NCI-H1092 treated with DMSO at 0.1 percent for 48 hours (cell line): ENCODE measurements around the gene FADS2.

Experiments used
- DNase-seq: peaks from one replicate; lab custom pipeline; 2025; lab: John Stamatoyannopoulos, UW

The FADS2 gene

GRCh38 chr11:61795876-61796526 lies 32.1 kb upstream of the FADS2 start:
- no peak for DNase-seq

DNA sequence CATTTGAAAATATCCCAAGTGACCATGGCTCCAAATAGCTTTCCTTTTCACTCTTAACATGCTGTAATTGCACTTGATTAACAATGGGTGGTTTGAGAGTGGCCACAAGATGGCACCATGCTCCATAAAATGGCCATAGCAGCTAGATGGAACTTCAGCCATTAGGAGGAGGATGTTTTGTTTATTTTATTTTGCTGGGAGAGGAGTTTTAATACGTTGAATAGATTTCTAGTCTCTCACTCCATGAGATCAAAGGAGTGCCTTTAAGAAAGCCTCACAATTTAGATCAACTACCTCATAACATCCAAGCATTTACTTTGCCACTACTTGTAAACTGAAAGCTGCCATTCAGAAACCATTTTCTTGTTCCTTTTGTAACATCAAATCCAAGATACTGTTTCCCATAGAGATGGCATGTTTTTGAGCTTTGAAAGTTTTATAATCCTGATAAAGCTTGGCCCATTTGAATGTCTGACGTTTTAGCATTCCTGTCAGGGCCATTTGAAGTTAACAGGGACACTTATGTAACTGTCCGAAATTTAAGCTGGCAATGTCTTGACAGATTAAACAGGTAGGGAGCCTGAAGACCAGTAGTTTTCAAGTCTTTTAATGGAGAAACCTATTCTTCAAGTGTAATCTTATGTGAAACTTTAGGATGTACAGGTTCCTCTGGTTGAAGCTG lies 30.7 kb upstream of the FADS2 start:
- DNase-seq, result peak; percentile 68

GRCh38 chr11:61799665-61800284 lies 28.3 kb upstream of the FADS2 start:
- no peak for DNase-seq

DNA sequence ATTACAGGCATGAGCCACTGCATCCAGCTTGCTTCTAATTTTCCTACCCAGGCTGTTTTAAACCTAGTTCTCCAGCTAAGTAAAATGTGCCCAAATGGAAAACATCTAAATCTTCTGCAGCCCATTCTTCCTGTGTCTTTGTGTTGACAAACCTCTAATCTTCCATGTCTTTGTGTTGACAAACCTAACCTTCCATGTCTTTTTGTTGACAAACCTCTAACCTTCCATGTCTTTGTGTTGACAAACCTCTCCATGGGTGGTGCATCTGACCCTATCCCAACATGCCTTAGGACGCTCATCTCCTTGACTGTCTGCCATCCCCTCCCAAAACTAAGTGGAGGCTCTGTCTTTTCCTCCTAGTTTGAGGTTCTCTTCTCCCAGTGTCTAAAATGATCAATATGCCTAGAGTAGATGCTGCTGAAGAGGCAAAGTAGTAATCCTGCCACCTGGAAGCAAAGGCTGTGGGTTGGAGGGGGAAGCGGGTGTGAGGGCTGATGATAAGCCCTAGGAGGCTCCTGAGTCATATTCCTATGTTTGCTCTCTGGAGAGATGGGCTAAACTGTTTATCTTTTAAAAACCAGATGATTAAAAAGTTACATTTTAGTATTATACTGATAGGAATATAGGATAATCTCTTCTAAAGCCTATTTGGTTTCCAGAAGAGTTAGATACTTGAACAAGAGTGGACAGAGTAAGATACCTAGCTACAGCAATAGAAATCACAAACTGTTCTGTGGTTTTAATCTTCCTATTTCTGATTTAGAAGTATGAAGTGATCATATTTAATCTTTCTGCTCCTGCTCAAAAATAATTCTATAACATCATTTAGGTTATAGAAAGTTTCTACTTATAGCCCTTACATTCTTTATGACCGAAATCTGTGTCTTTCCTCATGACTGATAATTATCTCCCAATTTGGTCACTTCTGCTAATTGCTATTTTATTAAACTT lies 27.5 kb upstream of the FADS2 start:
- DNase-seq, result no peak

- DNase-seq, result no peak
These were observed 25.5 kb upstream of the FADS2 start for GRCh38 chr11:61802605-61803004.

DNA sequence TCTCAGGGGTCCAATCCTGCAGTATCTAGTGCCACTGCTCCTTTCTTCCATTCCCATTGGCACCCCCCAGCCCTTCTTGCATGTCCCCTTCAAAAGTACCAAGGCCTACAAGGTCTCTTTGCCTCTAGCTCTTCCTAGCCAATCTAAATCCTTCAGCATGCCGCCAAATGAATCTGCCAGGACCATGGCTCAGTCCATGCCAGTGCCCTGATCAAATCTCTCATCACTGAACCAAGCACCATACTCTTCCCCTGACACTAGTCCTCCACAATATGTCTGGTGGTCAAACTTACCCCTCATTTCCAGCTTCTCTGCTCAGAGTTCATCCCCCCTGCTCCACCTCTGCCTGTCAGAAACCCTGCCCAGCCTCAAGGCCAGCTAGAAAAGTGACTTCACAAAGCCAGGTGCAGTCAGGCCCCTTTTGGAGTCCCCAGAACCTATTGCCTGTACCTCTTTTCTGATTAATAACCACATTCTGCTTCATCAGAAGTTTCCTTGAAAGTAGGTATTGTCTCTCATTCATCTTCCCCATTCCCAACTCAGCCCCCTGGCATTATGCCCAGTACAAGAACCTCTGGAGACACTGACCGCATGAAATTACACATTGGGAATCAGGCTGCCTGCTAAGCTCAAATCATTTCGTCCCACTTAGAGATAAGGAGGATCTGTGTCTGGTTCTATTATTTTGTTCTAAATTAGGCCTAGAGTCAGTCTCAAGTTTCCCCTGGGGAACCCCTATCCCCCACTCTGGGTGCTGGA lies 24.0 kb upstream of the FADS2 start:
- DNase-seq, result no peak

- no peak for DNase-seq
These were observed 23.0 kb upstream of the FADS2 start for GRCh38 chr11:61805146-61805545.

GRCh38 chr11:61806785-61807184 lies 21.3 kb upstream of the FADS2 start:
- DNase-seq, result no peak

DNA sequence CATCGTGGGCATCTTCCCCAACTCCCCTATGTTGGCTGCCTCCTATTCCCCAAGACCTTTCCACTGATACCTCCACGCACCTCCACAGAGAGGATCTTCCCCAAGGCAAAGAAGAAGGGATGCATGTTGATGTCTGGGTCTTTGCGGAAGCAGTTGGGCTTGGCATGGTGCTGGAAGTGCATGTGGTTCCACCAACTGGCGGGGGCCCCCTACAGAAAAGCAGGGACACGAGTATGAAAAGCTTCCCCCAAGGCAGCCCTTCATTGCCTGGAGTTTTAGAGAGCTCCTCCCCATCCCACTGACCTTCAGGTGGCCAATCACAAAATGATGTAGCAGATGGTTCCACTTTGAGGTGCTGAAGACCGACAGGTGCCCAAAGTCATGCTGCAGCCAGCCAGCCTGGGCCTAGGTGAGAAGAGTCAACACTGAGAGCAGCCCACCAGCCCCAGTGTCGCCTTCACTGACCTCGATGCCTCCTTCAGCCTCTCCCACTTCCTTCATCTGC lies 17.4 kb upstream of the FADS2 start:
- no peak for DNase-seq

- no peak for DNase-seq
These were observed 16.3 kb upstream of the FADS2 start for GRCh38 chr11:61811831-61812230.

GRCh38 chr11:61812736-61813411 lies 15.2 kb upstream of the FADS2 start:
- no peak for DNase-seq

GRCh38 chr11:61814247-61814957 lies 13.7 kb upstream of the FADS2 start:
- DNase-seq, result no peak

DNA sequence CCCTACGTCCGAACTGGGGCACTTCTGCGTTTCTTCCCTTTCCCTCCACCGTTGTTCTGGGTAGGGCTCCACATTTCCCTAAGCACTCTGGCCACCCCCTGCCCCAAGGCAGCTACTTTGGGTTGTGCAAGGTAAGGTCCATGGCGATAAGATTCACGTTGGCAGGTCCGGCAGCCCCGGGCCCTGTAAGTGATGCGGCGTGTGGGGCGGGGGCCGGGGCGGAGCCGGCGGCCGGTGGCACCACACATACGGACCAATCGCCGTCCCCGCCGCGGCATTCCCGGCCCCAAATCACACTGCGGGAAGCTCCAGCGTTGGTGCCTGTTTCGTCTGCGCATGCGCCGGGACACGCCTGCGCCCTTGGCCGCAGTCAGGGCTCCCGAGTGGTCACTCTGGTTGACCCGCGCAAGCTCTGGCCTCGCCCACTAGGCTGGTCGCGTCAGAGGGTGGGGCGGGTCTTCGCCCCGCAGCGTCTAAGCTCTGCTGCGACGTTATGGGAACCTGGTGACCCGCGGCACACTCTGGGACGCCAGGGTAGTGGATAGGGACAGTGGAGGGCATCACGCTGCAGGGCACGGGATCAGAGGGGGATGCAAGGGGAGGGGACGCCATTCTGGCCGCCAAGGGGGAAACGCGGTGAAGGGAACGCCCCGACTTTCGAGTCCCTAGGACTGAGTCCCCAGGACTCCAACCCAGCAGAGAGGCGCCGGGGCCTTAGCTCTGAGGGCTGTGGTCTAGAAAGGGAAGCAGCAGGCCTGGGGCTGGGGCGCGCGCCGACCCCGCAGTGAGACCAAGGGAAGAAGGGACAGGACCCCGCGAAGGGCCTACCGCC lies 12.9 kb upstream of the FADS2 start:
- peak; percentile 94 for DNase-seq

DNA sequence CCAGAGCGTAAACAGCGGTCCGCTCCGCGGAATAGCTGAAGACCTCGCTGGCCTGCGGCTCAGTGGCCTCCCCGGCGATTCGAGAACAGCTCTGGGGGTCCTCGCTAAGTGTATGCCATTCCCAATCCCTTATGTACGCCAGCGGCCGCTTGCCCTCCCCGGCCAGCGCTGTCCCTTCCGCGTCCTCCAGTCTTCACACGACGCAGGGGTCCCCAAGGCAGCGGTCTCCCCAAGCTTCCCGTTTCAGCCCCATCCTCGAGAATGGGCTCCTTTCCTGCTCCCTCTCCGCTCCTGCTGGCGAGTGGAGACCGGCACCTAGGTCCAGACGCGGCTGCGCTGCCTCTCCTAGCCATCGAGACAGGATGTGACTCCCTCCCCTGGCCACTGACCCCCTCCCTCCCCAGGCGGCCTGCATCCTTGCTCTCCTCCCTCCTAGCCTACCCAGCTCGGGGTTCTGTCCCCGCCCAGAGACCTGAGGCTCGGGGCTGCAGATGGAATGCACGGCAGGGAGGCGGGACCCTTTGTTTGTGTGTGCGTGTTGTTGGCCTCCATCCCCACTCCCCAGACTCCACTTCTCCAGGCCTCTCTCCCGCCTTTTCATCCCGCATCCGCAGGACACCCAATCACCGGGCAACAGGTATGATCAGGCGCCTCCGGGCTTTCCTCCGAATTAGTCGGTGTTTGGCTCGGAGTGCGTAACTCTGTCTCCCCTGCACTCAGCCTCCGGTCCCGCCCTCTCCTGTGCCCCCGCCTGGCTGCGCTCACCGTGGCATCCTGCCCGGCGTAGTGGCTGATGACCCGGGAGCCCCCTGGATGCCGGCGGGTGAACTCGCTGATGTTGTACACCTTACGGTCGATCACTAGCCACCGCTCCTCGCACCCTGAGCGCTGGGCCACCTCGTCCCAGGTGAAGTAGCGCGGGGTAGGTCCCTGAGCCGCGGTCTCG lies 12.0 kb upstream of the FADS2 start:
- DNase-seq, result peak; percentile 94

DNA sequence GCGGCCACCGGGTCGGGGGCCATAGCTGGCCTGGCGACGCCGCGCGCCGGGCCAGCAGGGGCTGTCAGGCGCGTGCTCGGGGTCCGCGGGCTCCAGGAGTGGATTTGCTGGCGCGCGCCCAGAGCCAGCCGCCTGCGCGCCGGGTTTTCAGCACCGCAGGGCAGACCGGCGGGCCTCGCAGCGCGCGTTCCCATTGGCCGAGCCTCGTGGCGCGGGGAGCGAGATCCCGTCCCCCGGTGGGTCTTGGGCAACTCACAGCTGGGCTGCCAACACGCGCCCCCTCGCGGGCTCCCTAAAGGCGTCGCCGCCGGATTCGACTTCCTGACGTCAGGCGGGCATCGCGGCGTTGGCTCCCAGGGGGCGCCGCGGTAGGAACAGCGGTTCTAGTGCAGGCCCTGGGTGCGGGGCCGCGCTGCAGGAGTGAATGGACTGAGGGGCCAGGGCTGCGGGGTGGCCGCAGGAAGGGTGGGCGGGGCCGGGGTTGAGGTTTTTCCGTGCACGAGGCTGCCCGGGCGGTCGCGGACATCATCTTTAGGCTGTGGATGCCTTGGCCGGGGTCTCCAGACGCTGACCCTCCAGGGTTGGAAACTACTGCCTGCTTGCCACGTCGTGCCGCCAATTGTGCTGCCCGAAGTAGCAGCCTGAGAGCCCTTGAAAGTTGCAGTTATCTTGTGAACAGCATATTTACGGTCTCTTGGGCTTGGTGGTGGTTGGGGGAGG lies 11.2 kb upstream of the FADS2 start, which contains the start of gene FADS1:
Gene FADS1 (minus strand): TSS at position 268 of the 720 bp plus-strand sequence. CDS start 74 bp downstream, at position 194.
- DNase-seq, result peak; percentile 99

- no peak for DNase-seq
These were observed 10.5 kb upstream of the FADS2 start for GRCh38 chr11:61817471-61818202.
